C4-2B (cell line): ENCODE data around the gene PTAR1.

ENCODE experiments used
- ZFX ChIP-seq: fragments of 450-650 bp; IDR thresholded peaks from 2 replicates; pipeline ENCODE4 v1.6.1; 2017
- TF ChIP-seq, protein P1 (sequence below): fragments of 450-650 bp; conservative IDR thresholded peaks from 2 replicates; pipeline ENCODE4 v1.5.1; 2017; ENCODE audit warnings: mild to moderate bottlenecking

- TF ChIP-seq, protein P1, sequence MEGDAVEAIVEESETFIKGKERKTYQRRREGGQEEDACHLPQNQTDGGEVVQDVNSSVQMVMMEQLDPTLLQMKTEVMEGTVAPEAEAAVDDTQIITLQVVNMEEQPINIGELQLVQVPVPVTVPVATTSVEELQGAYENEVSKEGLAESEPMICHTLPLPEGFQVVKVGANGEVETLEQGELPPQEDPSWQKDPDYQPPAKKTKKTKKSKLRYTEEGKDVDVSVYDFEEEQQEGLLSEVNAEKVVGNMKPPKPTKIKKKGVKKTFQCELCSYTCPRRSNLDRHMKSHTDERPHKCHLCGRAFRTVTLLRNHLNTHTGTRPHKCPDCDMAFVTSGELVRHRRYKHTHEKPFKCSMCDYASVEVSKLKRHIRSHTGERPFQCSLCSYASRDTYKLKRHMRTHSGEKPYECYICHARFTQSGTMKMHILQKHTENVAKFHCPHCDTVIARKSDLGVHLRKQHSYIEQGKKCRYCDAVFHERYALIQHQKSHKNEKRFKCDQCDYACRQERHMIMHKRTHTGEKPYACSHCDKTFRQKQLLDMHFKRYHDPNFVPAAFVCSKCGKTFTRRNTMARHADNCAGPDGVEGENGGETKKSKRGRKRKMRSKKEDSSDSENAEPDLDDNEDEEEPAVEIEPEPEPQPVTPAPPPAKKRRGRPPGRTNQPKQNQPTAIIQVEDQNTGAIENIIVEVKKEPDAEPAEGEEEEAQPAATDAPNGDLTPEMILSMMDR: no peak
- no peak for TF ChIP-seq ZFX
Measured at GRCh38 chr9:69674716-69675438, 84.9 kb downstream of the PTAR1 start.
